Stimulated activated naive CD4-positive, alpha-beta T cell (primary cell): ENCODE results near the gene IL6ST.
A peak's percentile ranks its signal among the peaks of the same experiment; 100 is the strongest.
"Not testable (repeated sequence)": the region's sequence is repeated elsewhere in the genome, so short reads cannot be mapped to it uniquely, and the experiment has no call there.

Experiments used
- DNase-seq, 6 experiments: peaks; one replicate each; lab custom pipeline; 2025; lab: John Stamatoyannopoulos, UW

IL6ST gene

DNA sequence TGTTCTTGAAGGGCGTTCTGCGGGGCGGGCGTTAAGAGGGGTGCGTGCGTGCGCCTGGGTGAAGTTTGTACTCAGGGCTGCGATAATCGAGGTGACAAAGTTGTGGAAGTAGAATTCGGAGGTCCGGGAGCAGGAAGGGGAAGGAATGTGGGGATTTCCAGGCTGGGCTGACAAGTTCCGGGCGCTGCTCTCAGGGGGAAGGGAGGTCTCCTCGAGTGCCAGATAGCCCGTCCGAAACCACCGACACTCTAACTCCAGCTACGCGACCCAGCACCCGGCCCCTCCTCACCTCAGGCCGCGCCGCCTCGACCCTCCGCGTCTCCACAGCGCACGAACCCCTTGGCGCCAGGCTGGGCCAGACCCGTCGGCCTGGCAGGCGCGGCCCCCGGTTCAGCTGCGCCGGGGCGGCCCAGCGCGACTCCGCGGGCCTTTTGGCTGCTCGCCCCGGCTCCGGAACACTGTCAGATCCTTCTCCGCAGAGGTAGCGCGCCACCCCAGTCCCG is at the start of gene IL6ST:
IL6ST (minus strand) TSS at position 469 of the 503 bp plus-strand sequence. CDS start 18,685 bp downstream, outside the sequence.
- DNase-seq = peak in 4 of 6 experiments; percentile 48 to 84 (median 71)

DNA sequence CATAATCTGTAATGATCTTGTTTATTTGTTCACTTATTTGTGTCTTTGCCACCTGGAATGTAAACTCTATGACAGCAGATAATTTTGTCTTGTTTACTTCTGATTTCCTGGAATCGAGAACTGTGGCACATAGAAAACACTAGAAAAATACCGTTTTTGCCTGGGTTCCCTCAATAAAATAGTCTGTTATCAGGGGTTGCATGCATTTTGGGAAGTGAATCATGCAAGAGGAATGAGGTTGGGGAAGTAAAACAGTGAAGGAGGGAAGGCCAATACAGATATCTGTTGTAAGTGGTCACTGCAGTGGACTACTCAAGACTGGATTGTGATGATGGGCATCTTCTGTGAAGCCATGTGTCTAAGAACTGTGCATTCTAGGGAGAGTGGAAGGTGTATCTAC is 45.2 kb upstream of the IL6ST start:
- DNase-seq = no peak

DNA sequence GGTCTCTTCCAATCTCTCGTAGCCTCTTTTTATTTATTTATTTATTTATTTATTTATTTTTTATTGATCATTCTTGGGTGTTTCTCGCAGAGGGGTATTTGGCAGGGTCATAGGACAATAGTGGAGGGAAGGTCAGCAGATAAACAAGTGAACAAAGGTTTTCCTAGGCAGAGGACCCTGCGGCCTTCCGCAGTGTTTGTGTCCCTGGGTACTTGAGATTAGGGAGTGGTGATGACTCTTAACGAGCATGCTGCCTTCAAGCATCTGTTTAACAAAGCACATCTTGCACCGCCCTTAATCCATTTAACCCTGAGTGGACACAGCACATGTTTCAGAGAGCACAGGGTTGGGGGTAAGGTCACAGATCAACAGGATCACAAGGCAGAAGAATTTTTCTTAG is 43.4 kb upstream of the IL6ST start:
- DNase-seq = not testable (repeated sequence)

DNA sequence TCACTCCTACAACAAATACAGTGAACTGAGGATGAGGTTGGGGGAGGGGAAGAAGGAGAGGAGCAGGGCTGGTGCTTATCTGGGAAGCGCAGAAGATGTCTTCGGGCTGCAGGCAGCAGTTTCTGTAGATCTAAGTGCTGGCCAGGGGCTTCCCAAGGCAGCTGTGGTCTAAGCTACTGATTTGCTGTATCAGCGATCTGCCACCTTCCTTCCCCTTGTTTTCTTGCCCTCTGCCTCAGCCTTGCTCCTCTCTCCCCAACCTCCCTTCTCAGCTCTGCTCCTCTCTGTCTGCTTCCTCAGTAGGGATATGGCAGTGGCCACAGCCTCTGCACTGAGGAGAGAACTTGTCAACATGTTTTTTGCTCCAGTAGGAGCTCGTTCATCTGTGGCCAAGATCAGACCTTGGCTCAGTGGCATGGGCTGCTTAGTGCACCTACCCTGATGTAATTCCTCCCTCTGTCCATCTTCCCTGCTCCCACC is 42.8 kb upstream of the IL6ST start:
- DNase-seq = no peak

DNA sequence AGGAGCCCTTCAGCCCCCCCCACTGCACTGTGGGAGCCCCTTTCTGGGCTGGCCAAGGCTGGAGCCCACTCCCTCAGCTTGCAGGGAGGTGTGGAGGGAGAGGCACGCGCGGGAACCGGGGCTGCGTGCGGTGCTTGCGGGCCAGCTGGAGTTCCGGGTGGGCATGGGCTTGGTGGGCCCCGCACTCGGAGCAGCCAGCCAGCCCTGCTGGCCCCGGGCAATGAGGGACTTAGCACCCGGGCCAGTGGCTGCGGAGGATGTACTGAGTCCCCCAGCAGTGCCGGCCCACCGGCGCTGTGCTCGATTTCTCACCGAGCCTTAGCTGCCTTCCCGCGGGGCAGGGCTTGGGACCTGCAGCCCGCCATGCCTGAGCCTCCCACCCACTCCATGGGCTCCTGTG is 40.6 kb upstream of the IL6ST start:
- DNase-seq = not testable (repeated sequence)

DNA sequence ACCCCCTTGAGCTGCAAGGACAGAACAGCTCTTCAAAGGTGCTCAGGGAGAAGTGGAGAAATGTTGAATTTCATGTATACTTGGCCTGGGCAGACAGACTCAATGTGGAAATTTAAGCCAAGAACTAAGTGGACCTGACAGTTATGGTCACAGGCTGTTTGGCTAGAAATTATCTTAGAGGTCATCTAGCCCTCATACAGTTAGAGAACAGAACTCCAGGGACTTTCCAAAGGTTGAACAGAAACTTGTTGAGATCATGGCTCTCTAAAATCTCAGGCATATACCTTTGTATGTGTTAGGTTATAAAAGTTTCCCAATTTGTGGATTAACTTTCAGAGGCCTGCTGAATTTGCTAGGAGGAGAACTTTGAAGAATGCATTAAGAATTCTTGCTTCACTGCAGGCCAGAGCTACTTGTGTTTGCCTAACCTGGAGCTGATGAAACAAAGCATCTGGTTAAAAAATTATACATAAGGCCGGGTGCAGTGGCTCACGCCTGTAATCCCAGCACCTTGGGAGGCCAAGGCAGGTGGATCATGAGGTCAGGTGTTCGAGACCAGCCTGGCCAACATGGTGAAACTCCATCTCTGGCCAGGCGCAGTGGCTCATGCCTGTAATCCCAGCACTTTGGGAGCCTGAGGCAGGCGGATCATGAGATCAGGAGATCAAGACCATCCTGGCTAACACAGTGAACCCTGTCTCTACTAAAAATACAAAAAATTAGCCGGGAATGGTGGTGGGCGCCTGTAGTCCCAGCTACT is 35.3 kb upstream of the IL6ST start:
- DNase-seq = not testable (repeated sequence)

DNA sequence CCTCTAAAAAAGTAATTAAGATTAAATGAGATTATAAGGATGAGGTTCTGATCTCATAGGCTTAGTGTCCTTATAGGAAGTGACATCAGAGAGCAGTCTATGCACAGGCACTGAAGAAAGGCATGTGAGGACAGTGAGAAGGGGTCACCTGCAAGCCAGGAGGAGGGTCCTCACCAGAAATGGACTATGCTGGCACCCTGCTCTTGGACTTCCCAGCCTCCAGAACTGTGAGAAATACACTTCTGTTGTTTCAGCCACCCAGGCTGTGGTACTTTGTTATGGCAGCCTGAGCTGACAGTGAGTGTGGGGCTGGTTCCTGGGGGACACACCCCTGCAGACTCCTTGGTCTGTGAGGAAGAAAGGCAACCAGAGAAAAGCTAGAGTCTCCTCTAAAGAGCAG is 34.7 kb upstream of the IL6ST start:
- no peak for DNase-seq

DNA sequence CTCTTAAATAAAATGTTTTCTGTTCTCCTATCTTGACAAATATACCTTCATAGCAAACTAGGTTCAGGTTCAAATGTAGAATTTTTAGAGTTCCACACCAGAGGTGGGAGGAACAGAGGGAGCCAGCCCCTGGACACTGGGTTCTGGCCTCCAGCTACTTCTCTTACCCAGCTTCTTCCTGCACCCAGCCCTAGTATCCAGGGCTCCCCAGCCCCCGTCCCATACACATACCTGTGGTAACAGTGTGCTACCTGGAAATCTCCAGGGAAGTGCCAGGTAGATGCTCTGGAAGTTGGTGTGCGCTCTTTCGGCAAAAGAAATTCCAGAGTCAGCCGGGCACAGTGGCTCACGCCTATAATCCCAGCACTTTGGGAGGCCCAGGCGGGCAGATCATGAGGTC is 33.9 kb upstream of the IL6ST start:
- DNase-seq = no peak

DNA sequence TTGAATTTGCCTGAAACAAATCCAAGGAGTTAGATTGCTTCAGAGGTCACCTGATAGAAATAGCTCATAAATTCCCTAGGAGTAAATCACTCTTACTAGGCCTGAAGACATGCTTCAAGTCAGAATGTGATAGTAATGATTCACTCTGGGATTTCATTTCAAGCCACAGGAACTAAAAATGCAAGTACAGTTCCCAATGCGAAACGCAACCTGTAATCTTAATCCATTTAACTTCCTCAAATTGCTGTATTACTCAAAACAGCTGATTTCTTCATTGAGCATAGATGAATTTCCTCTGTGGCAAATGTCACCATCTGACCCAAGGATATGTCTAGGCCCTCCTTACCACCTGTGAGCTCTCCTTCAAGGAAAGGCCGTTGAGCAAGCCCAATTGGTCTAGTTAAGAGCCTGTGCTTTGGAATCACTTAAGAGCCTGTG is 32.1 kb upstream of the IL6ST start:
- DNase-seq = no peak

DNA sequence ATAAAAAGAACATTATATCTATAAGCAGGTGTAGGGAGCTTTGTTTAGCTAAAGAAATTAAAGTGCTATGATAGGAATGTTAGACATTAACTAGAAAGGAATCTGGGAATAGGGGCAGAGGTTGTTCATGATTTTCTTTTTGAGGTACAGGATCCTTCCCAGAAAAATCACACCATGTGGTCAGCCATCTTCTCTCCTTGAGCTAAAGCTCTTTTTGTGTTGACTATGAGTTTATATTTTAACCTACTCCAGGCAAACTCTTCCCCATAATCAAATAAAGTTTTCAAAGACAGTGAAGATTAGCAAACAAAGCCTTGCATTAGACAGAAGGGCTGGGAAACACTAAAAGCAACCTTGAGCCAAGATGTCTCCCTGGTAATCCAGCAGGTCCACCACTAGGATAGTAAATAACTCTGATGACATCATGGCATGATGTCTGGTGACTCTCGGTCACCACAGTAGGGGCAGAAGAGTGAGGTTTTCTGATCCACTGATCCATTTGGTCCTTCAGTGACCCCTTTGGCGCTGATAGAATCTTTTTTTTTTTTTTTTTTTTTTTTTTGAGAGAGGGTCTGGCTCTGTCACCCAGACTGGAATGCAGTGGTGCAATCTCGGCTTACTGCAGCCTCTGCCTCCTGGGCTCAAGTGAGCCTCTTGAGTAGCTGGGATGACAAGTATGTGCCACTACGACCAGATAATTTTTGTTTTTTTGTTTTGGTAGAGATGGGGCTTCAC is 30.6 kb upstream of the IL6ST start:
- DNase-seq = no peak

DNA sequence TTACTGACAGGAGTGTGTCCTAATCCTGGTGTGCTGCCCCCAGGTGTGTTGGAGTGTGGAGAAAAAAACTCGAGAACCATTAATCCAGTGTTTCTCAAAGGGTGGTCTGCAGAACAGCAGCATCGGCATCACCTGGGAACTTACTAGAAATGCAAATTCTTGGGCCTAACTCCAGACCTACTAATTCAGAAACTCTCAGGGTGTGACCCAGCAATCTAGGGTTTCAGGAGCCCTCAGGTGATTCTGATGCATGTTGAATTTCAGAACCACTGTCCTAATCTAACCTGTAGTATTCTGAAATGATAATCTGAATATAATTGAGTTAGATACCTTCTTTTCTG is 30.0 kb upstream of the IL6ST start:
- no peak for DNase-seq

DNA sequence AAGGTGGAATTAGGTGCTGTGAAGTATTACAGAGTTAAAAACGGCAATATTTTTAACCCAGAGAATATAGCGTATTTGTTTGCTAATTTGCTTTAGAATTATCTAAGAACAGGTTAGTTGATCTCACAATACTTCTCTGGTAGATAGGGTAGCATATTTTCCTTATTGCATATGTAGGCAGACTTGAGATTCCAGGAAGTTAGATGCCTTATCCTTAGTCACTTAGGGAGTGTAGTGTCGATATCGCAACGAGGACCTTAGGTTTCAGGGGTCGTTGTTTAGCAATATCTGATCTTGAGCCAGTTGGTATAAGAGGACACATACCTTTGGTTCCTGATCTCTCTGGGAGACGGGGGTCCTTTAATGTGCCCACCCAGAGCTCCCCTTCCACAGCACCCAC is 28.5 kb upstream of the IL6ST start:
- no peak for DNase-seq

DNA sequence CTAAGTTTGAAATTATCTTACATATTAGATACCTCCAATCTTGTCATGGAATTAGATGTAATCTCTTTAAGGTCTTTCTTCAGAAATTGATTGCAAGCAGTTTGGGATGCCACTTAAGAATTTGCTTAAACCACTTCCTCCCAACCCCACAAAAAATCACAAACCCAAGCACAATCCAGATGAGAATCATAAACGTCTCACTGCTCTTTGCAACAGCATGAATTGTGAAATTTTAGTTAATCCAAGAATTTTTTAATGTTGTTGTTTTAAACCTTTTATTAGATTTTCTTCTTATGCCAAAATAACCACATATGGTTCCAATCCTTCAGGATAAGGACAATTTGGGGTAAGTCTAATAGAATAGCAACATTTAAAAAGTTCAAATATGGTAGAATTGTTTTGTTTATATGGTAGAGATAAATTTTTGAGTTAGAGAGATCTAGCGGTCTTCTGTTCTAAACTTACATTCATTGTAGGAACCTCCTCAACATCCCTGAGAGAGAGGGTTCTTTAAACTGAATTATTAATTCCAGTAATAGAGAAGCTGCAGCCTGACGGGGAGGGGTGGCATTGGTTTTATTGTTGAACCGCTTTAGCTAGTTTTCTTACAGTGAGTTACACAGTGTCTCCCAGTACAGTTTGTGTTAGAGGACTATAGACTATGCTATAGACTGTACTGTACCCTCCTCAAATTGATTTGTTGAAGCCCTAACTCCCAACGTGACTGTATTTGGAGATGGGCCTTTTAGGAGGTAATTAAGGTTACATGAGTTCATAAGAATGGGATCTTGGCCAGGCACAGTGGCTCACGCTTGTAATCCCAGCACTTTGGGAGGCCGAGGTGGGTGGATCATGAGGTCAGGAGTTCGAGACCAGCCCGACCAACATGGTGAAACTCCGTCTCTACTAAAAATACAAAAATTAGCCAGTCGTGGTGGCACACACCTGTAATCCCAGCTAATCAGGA is 24.8 kb upstream of the IL6ST start:
- DNase-seq = peak in 2 of 6 experiments; percentile 23 to 55

DNA sequence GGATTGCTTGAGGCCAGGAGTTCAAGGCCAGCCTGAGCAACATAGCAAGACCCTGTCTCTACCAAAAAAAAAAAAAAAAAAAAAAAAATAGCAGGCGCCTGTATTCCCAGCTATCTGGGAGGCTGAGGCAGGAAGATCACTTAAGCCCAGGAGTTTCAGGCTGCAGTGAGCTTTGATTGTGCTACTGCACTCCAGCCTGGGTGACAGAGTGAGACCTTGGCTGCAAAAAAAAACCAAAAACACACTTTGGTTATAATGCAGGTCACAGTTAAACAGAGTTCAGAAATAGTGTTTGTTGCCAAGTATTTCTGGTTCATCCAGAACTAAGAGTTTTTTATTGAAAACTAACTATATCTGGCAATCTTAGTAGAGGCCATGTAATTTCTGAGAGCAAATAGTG is 24.1 kb upstream of the IL6ST start:
- no peak for DNase-seq

DNA sequence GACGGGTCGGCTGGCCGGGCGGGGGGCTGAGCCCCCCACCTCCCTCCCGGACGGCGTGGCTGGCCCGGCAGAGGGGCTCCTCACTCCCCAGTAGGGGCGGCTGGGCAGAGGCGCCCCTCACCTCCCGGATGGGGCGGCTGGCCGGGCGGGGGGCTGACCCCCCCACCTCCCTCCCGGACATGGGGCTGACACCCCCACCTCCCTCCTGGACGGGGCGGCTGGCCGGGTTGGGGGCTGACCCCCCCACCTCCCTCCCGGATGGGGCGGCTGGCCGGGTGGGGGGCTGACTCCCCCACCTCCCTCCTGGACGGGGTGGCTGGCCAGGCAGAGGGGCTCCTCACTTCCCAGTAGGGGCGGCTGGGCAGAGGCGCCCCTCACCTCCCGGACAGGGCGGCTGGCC is 19.9 kb upstream of the IL6ST start:
- not testable (repeated sequence) for DNase-seq

DNA sequence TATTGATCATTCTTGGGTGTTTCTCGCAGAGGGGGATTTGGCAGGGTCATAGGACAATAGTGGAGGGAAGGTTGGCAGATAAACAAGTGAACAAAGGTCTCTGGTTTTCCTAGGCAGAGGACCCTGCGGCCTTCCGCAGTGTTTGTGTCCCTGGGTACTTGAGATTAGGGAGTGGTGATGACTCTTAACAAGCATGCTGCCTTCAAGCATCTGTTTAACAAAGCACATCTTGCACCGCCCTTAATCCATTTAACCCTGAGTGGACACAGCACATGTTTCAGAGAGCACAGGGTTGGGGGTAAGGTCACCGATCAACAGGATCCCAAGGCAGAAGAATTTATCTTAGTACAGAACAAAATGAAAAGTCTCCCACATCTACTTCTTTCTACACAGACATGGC is 19.2 kb upstream of the IL6ST start:
- not testable (repeated sequence) for DNase-seq

DNA sequence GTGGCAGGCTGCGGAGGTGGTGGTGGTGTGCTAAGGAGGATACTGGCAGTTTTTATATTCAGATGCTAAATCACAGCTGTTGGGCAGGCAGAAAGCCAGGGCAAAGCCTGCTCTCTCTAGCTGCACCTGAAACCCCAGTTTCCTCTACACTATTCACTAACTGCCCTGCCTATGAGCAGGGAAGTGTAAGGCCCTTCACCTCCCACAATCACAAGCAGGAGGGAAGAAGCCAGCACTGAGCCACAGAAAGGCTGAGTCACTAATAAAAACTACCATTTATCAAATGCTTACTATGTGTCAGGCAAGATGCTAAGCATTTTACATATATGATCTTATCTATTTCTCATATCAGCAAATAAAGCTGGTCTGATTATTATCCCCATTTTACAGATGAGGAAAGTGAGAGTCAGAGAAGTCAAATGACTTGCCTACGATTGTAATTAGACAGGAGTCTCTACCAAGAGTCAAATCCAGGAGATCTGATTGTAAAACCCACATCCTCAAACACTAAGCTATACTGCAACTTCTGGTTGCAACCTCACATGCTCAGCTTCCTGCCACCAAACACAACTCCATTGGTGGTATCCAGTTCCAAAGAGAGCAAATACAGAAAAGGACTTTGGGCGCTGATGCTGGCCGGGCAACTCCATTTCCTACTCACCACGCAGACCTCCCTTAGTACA is 17.7 kb upstream of the IL6ST start:
- peak in 4 of 6 experiments; percentile 10 to 78 (median 72) for DNase-seq

DNA sequence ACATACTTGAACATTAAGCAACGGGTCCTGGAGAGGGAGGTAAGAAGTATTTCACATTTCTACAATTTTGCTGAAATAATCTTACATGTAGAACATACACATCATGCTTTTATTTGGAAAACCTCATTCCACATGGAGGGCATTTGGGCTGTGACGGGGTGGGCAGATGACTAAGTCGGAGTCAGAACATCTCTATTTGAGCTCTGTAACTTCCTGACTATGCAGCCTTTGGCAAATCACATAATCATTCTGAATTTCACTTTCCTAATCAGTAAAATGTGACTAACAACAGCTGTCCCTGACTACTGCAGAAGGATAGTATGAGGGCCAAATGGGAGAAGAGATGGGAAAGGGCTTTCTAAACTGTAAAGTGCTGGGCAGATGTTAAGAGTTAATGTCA is 17.1 kb upstream of the IL6ST start:
- no peak for DNase-seq

DNA sequence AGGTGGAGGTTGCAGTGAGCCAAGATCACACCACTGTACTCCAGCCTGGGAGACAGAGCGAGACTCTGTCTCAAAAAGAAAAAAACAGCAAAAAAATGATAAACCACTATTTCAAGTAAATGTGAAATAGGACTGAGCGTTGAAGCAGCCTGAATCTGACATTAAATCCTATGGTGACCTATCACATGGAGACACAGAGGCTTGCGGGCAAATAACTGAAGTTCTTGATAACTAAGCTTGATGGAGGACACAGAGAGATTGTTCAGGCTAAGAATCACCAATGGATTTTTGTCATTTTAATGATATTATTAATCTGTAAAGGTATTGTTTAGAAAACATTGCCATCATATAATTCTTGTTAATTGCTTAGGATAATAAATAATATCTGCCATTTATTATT is 15.7 kb upstream of the IL6ST start:
- no peak for DNase-seq

DNA sequence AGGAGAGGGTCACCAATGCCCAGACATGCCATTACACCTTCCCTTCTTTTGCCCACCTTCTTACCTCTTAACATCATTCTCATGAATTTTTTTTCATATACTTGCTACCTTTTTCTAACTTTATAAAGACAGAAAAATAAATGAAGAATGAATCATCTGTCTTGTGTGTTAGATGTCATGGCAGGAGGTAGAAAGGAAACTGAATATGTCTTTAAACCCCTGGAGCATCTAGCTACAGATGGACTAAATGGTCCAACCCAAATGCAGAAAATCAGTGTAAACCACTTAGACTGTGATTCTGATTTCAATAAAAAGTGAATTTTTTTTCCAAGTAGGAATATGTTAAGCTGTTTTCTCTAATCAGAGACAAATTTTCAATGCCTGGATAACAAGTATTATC is 11.8 kb upstream of the IL6ST start:
- no peak for DNase-seq

DNA sequence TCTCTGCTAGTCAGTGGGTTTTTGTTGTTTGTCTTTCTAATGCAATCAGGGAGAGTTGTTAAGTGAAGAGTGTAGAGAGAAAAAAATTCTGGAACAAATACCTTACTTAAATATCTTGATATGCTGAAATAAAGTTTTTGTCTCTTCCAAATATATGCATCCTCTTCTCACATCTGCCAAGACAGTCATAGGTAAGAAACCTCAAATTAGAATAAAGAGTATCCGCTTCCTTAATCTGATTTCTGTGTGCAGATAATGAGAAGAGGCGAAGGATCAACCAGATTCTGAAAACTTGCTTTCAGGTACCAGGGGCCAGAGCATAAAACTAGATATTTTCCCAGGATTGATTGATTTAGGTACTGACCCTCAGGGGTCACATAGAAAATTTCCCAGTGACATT is 11.3 kb upstream of the IL6ST start:
- peak in 2 of 6 experiments; percentile 6 to 25 for DNase-seq
